CD14-positive monocyte (primary cell): ENCODE data around the gene SHB. TPM values are rescaled to one million over a fixed set of nuclear protein-coding genes. Genes with fewer than 3 reads are reported as not detected.

Experiments
- DNase-seq, 3 donors: peaks; one replicate each; pipeline ENCODE4 v3.0.0-alpha.2; 2011 to 2022
- H2AFZ ChIP-seq: 2 replicates; pipeline ENCODE4 v1.6.0; 2012; ENCODE audit warnings: mild to moderate bottlenecking, low read depth, low read length, inconsistent platforms; ENCODE audit not compliant: insufficient read depth, poor library complexity, severe bottlenecking
- H3K27ac ChIP-seq, 2 donors: 1 replicate in 1 of 2; 2 replicates in 1 of 2; pipeline ENCODE4 v1.5.1; 2012 to 2013; ENCODE audit warnings: low read length in 2 of 2, control low read depth in 1 of 2, inconsistent platforms in 1 of 2, low read depth in 1 of 2, mild to moderate bottlenecking in 1 of 2
- H3K27me3 ChIP-seq, 2 donors: one replicate each; pipeline versions ENCODE4 v1.6.0 to v1.6.1; 2011 to 2013; ENCODE audit warnings: low read length in 2 of 2; ENCODE audit not compliant: control insufficient read depth in 2 of 2, insufficient read depth in 2 of 2
- H3K36me3 ChIP-seq, 2 donors: replicated peaks in 1 of 2; 1 replicate in 1 of 2; 2 replicates in 1 of 2; pipeline versions ENCODE4 v1.5.1 to v1.6.1; 2012 to 2013; ENCODE audit warnings: low read length in 2 of 2, control low read depth in 1 of 2, inconsistent platforms in 1 of 2, mild to moderate bottlenecking in 1 of 2; ENCODE audit not compliant: insufficient read depth in 2 of 2, control insufficient read depth in 1 of 2
- H3K4me1 ChIP-seq, 2 donors: 1 replicate in 1 of 2; 2 replicates in 1 of 2; pipeline versions ENCODE4 v1.5.1 to v1.6.1; 2012 to 2013; ENCODE audit warnings: low read length in 2 of 2, control low read depth in 1 of 2, inconsistent platforms in 1 of 2, mild to moderate bottlenecking in 1 of 2, moderate library complexity in 1 of 2; ENCODE audit not compliant: insufficient read depth in 2 of 2, control insufficient read depth in 1 of 2
- H3K4me2 ChIP-seq: replicated peaks from 2 replicates; pipeline ENCODE3; 2012; ENCODE audit warnings: low read length, moderate library complexity, mild to moderate bottlenecking; ENCODE audit not compliant: poor library complexity, severe bottlenecking; ENCODE audit errors: extremely low read depth
- H3K4me3 ChIP-seq, 3 experiments: fragments of 200-600 bp in 1 of 3; sonication (generic) in 1 of 3; replicated peaks in 1 of 3; 1 replicate in 2 of 3; 2 replicates in 1 of 3; pipeline ENCODE4 v1.5.1; 2011 to 2013; ENCODE audit warnings: low read length in 3 of 3, mild to moderate bottlenecking in 3 of 3, control low read depth in 2 of 3, low read depth in 2 of 3, inconsistent platforms in 1 of 3, moderate library complexity in 1 of 3
- H3K79me2 ChIP-seq: 2 replicates; pipeline ENCODE4 v1.6.0; 2012; ENCODE audit warnings: mild to moderate bottlenecking, control low read depth, inconsistent platforms, low read length, moderate library complexity; ENCODE audit not compliant: insufficient read depth
- H3K9ac ChIP-seq: 2 replicates; pipeline ENCODE4 v1.6.0; 2017; ENCODE audit warnings: low read length, mild to moderate bottlenecking; ENCODE audit not compliant: insufficient read depth, poor library complexity, severe bottlenecking
- H3K9me3 ChIP-seq, 2 donors: replicated peaks in 1 of 2; 1 replicate in 1 of 2; 2 replicates in 1 of 2; pipeline versions ENCODE4 v1.5.1 to v1.6.1; 2012 to 2013; ENCODE audit warnings: low read length in 2 of 2, control low read depth in 1 of 2; ENCODE audit not compliant: control insufficient read depth in 1 of 2, insufficient read depth in 1 of 2
- H4K20me1 ChIP-seq: 2 replicates; pipeline ENCODE4 v1.6.0; 2012; ENCODE audit warnings: mild to moderate bottlenecking, low read length, control low read depth, moderate library complexity; ENCODE audit not compliant: insufficient read depth
- H3K27ac Mint-ChIP-seq, 7 donors: one replicate each; pipeline ENCODE4 v1.8.0; 2020; ENCODE audit warnings: mild to moderate bottlenecking in 7 of 7, mixed read lengths in 7 of 7, moderate library complexity in 6 of 7, inconsistent platforms in 2 of 7
- H3K27me3 Mint-ChIP-seq, 3 donors: one replicate each; pipeline ENCODE4 v1.8.0; 2021 to 2022; ENCODE audit warnings: low read depth in 3 of 3, mild to moderate bottlenecking in 3 of 3, mixed read lengths in 3 of 3, moderate library complexity in 3 of 3, inconsistent platforms in 1 of 3
- H3K36me3 Mint-ChIP-seq, 2 donors: one replicate each; pipeline ENCODE4 v1.8.0; 2020; ENCODE audit warnings: mixed read lengths in 2 of 2, inconsistent platforms in 1 of 2, mild to moderate bottlenecking in 1 of 2
- H3K4me1 Mint-ChIP-seq: one replicate; pipeline ENCODE4 v1.8.0; 2020; ENCODE audit warnings: mild to moderate bottlenecking, mixed read lengths
- H3K4me3 Mint-ChIP-seq, 2 donors: one replicate each; pipeline ENCODE4 v1.8.0; 2020; ENCODE audit warnings: mild to moderate bottlenecking in 2 of 2, mixed read lengths in 2 of 2, moderate library complexity in 1 of 2
- H3K9me3 Mint-ChIP-seq, 7 donors: one replicate each; pipeline ENCODE4 v1.8.0; 2020 to 2022; ENCODE audit warnings: mixed read lengths in 7 of 7, mild to moderate bottlenecking in 6 of 7, moderate library complexity in 6 of 7, inconsistent platforms in 2 of 7
- WGBS: methylation state at CpG from one replicate; pipeline ENCODE4 v1.1.5; 2013; ENCODE audit warnings: missing lambda C conversion rate; ENCODE audit not compliant: insufficient coverage; 5-methylcytosine and 5-hydroxymethylcytosine counted together
- intact Hi-C, 2 donors: fragments of 100-400 bp; cut with micrococcal nuclease; formaldehyde crosslinking; loops; one replicate each; pipeline versions ENCODE4 v1.15.0 to v1.15.1; 2023
- polyA plus RNA-seq, 3 donors: library from polyadenylated mRNA; depleted of rRNA in 1 of 3; unstranded in 2 of 3; stranded (reverse) in 1 of 3; fragments of 300-500 nt in 2 of 3; fragments of >200 nt in 1 of 3; fragmentation: Illumina TruSeq in 2 of 3; gene quantifications; 1 replicate in 2 of 3; 2 replicates in 1 of 3; pipeline ENCODE4 v1.2.3, GENCODE V29; 2012 to 2021
- TF ChIP-seq, protein P1 (sequence below): fragments of 200-600 bp; IDR thresholded peaks from one replicate; pipeline ENCODE4 v1.8.0; 2022; ENCODE audit warnings: antibody characterized with exemption, mild to moderate bottlenecking

Gene SHB
- polyA plus RNA-seq, 3 donors = 0.27 to 1.3 (median 0.31) TPM

DNA sequence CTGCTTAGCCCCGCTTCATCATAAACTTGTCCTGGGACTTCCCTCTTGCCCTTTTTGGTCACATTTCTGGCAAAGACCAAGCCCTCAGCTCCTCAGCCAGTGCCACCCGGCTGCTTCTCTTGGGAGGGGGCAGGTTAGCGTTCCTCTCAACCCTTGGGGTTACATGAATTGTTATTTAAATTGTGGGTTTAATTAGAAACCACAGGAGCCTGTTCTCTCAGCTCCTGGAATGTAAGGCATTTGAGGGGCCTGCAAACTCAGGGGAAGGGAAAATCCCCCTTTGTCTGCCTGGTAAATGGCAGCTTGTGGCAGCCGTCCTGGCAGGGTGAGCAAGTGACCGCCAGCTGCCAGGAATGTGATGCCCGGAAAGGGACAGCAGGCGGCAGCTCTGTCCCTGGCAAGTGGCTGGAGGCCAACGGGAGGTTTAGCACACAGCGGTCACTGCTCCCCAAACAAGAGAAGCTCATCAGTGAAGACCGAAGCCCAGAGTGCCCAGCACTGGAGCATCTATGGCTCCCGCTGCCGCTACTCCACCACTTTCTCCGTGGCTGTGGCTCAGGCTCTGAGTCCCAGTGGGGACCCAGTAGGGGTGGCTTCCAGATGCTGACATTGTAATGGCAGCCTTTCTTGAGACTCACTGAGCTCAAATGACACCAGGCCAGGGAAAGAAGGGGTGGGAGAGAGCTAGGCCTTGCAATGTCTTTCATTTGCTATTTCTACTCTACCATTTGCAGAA, 51.7 kb downstream of the SHB start:
- Histone ChIP-seq H3K9ac (no peak overlapping the region), H3K4me2 (no peak overlapping the region)
- WGBS = 87% methylated on average over 10 of the region's 13 CpGs

GRCh38 chr9:38016375-38017135, 52.5 kb downstream of the SHB start:
- H3K4me2 ChIP-seq = no peak overlapping the region

More for the DNA sequence above, 51.7 kb downstream of the SHB start:
- H3K4me3 ChIP-seq = no peak overlapping the region
- no peaks in the 10 kb centered on the region for H4K20me1 ChIP-seq
- H3K9me3 ChIP-seq = no peaks in the 10 kb centered on the region
- no peaks in the 10 kb centered on the region for H3K79me2 ChIP-seq
- no peak overlapping the region for H3K27ac ChIP-seq
- no peaks in the 10 kb centered on the region for H3K36me3 ChIP-seq
- Mint-ChIP-seq H3K4me1 (peaks cover 14% of the 10 kb centered on the region), H3K4me3 (no peak overlapping the region), H3K36me3 (peaks cover 14 to 15% of the 10 kb centered on the region in 2 donors), H3K27ac (no peak overlapping the region), H3K27me3 (peaks cover 0 to 6% (median 0%) of the 10 kb centered on the region in 3 donors), H3K9me3 (peaks cover 0 to 2% (median 0%) of the 10 kb centered on the region in 7 donors)
- no peak for DNase-seq
- no peak overlapping the region for H2AFZ ChIP-seq
- TF ChIP-seq, protein P1, sequence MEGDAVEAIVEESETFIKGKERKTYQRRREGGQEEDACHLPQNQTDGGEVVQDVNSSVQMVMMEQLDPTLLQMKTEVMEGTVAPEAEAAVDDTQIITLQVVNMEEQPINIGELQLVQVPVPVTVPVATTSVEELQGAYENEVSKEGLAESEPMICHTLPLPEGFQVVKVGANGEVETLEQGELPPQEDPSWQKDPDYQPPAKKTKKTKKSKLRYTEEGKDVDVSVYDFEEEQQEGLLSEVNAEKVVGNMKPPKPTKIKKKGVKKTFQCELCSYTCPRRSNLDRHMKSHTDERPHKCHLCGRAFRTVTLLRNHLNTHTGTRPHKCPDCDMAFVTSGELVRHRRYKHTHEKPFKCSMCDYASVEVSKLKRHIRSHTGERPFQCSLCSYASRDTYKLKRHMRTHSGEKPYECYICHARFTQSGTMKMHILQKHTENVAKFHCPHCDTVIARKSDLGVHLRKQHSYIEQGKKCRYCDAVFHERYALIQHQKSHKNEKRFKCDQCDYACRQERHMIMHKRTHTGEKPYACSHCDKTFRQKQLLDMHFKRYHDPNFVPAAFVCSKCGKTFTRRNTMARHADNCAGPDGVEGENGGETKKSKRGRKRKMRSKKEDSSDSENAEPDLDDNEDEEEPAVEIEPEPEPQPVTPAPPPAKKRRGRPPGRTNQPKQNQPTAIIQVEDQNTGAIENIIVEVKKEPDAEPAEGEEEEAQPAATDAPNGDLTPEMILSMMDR = no peak
- H3K27me3 ChIP-seq = no peaks in the 10 kb centered on the region
- intact Hi-C loops = loop anchor here in 1 of 2 donors (10.0 kb wide), 2 partner anchors 47 to 103 kb away; partner anchors contain the start of gene SHB
- H3K4me1 ChIP-seq = peaks cover 14 to 15% of the 10 kb centered on the region in 2 donors

More at GRCh38 chr9:38016375-38017135, 52.5 kb downstream of the SHB start:
- Mint-ChIP-seq H3K36me3 (peaks cover 14 to 15% of the 10 kb centered on the region in 2 donors), H3K27ac (peak overlapping the region in 1 of 7 donors; percentile 36), H3K4me1 (peaks cover 16% of the 10 kb centered on the region), H3K27me3 (peaks cover 0 to 7% (median 0%) of the 10 kb centered on the region in 3 donors), H3K4me3 (no peak overlapping the region), H3K9me3 (peaks cover 0 to 2% (median 0%) of the 10 kb centered on the region in 7 donors)
- TF ChIP-seq, protein P1 = no peak
- Histone ChIP-seq H3K79me2 (no peaks in the 10 kb centered on the region), H3K36me3 (no peaks in the 10 kb centered on the region), H3K4me3 (no peak overlapping the region), H3K4me1 (peaks cover 14 to 15% of the 10 kb centered on the region in 2 donors), H3K27ac (no peak overlapping the region), H3K9me3 (no peaks in the 10 kb centered on the region), H3K27me3 (no peaks in the 10 kb centered on the region), H2AFZ (no peak overlapping the region), H4K20me1 (no peaks in the 10 kb centered on the region), H3K9ac (no peak overlapping the region)
- DNase-seq = no peak
- intact Hi-C loops = loop anchor here in 1 of 2 donors (10.0 kb wide), 2 partner anchors 48 to 102 kb away; partner anchors contain the start of gene SHB
- 91% methylated on average over 8 of the region's 12 CpGs for WGBS
